Measurements from ENCODE around the gene USO1.
"Not testable (repeated sequence)": the region's sequence is repeated elsewhere in the genome, so short reads cannot be mapped to it uniquely, and the experiment has no call there.

The USO1 gene

DNA sequence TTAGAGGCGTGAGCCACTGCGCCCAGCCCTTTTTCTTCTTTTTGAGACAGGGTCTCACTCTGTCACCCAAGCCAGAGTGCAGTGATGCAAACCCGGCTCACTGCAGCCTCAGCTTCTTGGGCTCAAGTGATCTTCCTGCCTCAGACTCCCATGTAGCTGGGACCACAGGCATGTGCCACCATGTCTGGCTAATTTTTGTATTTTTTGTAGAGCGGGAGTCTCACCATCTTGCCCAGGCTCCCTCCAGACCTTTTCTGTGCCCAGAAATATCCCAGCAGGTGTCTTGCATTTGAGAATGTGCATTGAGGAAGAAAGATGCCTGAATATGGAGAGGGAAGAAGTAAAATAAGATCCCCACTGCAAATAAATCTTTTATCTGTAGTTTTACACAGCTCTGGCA lies 119.2 kb downstream of the USO1 start:
- in situ Hi-C loops (cut with MboI; ENCODE audit: low sequenced_read_pairs, unreplicated experiment), result loop anchor here (5.0 kb wide), 1 partner anchor 266 kb away; no protein-coding TSS in a partner anchor
- TF ChIP-seq, protein P1, sequence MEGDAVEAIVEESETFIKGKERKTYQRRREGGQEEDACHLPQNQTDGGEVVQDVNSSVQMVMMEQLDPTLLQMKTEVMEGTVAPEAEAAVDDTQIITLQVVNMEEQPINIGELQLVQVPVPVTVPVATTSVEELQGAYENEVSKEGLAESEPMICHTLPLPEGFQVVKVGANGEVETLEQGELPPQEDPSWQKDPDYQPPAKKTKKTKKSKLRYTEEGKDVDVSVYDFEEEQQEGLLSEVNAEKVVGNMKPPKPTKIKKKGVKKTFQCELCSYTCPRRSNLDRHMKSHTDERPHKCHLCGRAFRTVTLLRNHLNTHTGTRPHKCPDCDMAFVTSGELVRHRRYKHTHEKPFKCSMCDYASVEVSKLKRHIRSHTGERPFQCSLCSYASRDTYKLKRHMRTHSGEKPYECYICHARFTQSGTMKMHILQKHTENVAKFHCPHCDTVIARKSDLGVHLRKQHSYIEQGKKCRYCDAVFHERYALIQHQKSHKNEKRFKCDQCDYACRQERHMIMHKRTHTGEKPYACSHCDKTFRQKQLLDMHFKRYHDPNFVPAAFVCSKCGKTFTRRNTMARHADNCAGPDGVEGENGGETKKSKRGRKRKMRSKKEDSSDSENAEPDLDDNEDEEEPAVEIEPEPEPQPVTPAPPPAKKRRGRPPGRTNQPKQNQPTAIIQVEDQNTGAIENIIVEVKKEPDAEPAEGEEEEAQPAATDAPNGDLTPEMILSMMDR (IDR thresholded peaks at IDR 0.05; ENCODE audit: borderline replicate concordance, control extremely low read depth, extremely low read depth, insufficient read depth, missing control alignments), result no peak
- DNase-seq (ENCODE audit: low spot score), result no peak

DNA sequence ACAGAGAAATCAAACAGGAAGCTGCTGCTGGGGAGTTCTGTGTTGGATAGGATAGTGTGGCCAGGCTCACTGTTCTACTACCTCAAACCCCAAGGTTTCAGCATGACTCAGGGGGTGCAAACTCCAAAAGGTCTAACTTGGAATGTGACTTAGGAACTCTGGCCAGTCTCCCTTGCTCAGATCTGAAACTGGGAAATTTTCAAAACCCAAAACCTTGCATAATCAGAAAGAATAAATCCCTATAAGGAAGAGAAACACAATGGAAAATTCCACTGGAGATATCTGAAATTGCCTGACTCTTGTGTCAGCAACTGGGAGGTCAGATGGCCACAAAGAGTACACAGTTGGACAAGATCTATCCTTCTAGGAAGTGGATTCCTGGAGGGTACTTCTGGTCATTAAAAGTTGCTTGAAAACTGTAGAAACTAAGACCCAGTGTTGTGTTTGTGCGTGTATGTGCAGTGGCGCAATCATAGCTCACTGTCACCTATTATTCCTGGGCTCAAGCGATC lies 119.8 kb downstream of the USO1 start:
- DNase-seq (ENCODE audit: low spot score), result no peak
- in situ Hi-C loops (cut with MboI; ENCODE audit: low sequenced_read_pairs, unreplicated experiment), result loop anchor here (5.0 kb wide), 1 partner anchor 267 kb away; no protein-coding TSS in a partner anchor
- TF ChIP-seq, protein P1 (IDR thresholded peaks at IDR 0.05; ENCODE audit: borderline replicate concordance, control extremely low read depth, extremely low read depth, insufficient read depth, missing control alignments), result no peak

DNA sequence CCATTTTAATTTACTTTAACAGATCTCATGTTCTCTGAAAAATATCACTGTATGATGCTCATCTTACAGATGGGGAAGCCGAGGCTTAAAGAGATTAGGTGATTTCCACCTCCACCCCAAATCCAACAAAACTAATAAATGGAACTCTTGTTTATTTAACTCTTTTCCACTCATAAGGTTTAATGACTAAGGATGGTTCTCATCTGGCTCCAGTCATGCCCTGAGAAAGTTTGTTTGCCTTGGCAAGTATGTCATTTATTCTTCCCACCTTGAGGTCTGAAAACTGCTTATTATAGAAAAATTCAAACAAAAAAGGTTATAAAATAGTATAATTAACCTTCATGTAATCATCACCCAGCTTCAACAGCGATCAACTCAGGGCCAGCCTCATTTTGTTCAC lies 121.6 kb downstream of the USO1 start:
- in situ Hi-C loops (cut with MboI; ENCODE audit: low sequenced_read_pairs, unreplicated experiment), result no loop called here
- TF ChIP-seq, protein P1 (IDR thresholded peaks at IDR 0.05; ENCODE audit: borderline replicate concordance, control extremely low read depth, extremely low read depth, insufficient read depth, missing control alignments), result no peak
- no peak for DNase-seq (ENCODE audit: low spot score)

DNA sequence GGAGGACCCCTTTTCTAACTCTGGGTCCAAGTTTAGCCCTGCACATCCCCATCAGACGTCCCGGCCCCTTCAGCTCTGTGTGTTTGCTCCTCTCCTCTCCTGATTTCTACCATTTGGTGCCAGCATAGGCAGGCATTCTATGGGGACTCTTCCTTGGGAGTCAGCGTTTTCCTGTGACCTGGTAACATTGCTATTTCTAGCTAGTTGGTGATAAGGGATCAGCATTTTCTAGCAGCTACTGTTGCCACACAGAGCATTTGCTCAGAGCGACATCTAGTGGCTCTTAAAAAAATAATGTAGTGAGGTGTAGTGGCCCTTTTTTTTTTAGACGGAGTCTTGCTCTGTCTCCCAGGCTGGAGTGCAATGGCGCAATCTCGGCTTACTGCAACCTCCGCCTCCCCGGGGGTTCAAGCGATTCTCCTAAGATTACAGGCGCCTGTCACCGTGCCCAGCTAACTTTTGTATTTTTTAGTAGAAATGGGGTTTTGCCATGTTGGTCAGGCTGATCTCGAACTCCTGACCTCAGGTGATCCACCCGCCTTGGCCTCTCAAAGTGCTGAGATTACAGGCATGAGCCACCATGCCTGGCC lies 123.9 kb downstream of the USO1 start:
- peak; percentile 64 for DNase-seq (ENCODE audit: low spot score)
- in situ Hi-C loops (cut with MboI; ENCODE audit: low sequenced_read_pairs, unreplicated experiment), result not testable (repeated sequence)
- TF ChIP-seq, protein P1 (IDR thresholded peaks at IDR 0.05; ENCODE audit: borderline replicate concordance, control extremely low read depth, extremely low read depth, insufficient read depth, missing control alignments), result peak; percentile 41

DNA sequence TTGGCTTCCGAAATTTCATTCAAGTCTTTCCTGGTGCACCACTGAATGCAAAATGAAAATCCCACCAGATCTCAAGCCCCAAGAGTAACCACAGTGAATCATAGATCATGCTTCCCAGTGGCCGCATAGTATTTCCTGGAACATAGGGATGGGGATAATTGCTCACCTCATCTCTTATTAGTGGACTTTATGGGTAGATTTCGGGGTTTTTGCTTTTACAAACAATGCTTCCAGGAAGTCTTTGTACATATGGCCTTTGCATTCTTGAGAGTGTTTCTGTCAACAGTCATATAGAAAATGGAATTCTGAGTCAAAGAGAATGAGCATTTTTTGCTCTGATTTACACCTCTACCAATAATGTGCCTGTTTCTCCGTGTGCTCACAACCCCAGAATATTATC lies 124.5 kb downstream of the USO1 start:
- in situ Hi-C loops (cut with MboI; ENCODE audit: low sequenced_read_pairs, unreplicated experiment), result no loop called here
- TF ChIP-seq, protein P1 (IDR thresholded peaks at IDR 0.05; ENCODE audit: borderline replicate concordance, control extremely low read depth, extremely low read depth, insufficient read depth, missing control alignments), result no peak
- DNase-seq (ENCODE audit: low spot score), result no peak

DNA sequence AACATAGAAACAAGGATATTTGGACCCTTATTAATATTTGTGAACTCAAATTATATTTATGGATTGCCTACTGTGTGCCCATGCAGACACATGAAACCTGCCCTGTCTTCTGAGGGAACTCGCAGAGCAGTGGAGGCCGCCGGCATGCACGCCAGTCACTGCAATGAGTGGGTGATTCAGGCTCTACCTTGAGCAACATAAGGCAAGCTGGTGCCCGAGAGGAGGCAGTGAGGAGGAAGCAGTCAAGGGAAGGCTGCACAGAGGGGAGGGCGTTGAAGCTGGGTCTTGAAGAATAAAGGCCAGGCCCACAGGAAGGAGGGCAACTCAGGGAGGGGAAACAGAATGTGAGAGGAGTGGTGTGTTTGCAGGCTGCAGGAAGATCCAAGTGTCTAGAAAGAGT lies 125.1 kb downstream of the USO1 start:
- in situ Hi-C loops (cut with MboI; ENCODE audit: low sequenced_read_pairs, unreplicated experiment), result no loop called here
- TF ChIP-seq, protein P1 (IDR thresholded peaks at IDR 0.05; ENCODE audit: borderline replicate concordance, control extremely low read depth, extremely low read depth, insufficient read depth, missing control alignments), result no peak
- DNase-seq (ENCODE audit: low spot score), result no peak
